Mesendoderm (in vitro differentiated cells): Measurements from ENCODE around the gene SLC16A2. TPM values are rescaled to one million over a fixed set of nuclear protein-coding genes. Genes with fewer than 3 reads are reported as not detected.

ENCODE experiments used
- DNase-seq: peaks from one replicate; pipeline ENCODE4 v3.0.0; 2013
- H2AK5ac ChIP-seq: 2 replicates; pipeline ENCODE4 v1.6.1; 2013; ENCODE audit warnings: low read length, inconsistent platforms
- H2BK120ac ChIP-seq: 2 replicates; pipeline ENCODE4 v1.6.1; 2013; ENCODE audit warnings: low read depth, mild to moderate bottlenecking, low read length, moderate library complexity, mixed read lengths
- H2BK15ac ChIP-seq: replicated peaks from 2 replicates; pipeline ENCODE4 v1.6.1; 2013; ENCODE audit warnings: low read depth, mild to moderate bottlenecking, moderate library complexity
- H2BK5ac ChIP-seq: 2 replicates; pipeline ENCODE4 v1.6.1; 2013; ENCODE audit warnings: low read length, inconsistent platforms
- H3K18ac ChIP-seq: 2 replicates; pipeline ENCODE4 v1.6.1; 2013; ENCODE audit warnings: mild to moderate bottlenecking, low read length, mixed read lengths
- H3K23ac ChIP-seq: one replicate; pipeline ENCODE4 v1.6.1; 2013; ENCODE audit warnings: low read length
- H3K27ac ChIP-seq: 2 replicates; pipeline ENCODE4 v1.5.1; 2013; ENCODE audit warnings: low read depth, mild to moderate bottlenecking, inconsistent platforms, low read length, moderate library complexity
- H3K27me3 ChIP-seq: 2 replicates; pipeline ENCODE4 v1.6.1; 2013; ENCODE audit warnings: low read length, control low read depth, mild to moderate bottlenecking, inconsistent platforms; ENCODE audit not compliant: insufficient read depth, poor library complexity
- H3K36me3 ChIP-seq: 2 replicates; pipeline ENCODE4 v1.6.1; 2013; ENCODE audit warnings: low read length, inconsistent platforms; ENCODE audit not compliant: control insufficient read depth, insufficient read depth
- H3K4ac ChIP-seq: one replicate; pipeline ENCODE4 v1.6.1; 2013; ENCODE audit warnings: low read depth, mild to moderate bottlenecking, low read length, moderate library complexity
- H3K4me1 ChIP-seq: 2 replicates; pipeline ENCODE4 v1.6.1; 2013; ENCODE audit warnings: low read depth, low read length, inconsistent platforms; ENCODE audit not compliant: control insufficient read depth
- H3K4me2 ChIP-seq: 2 replicates; pipeline ENCODE4 v1.6.1; 2013; ENCODE audit warnings: low read length
- H3K4me3 ChIP-seq: 2 replicates; pipeline ENCODE4 v1.5.1; 2013; ENCODE audit warnings: mild to moderate bottlenecking, low read length
- H3K56ac ChIP-seq: one replicate; pipeline ENCODE4 v1.6.1; 2013; ENCODE audit warnings: low read length
- H3K79me1 ChIP-seq: 2 replicates; pipeline ENCODE4 v1.6.1; 2013; ENCODE audit warnings: low read length, inconsistent platforms
- H3K79me2 ChIP-seq: 2 replicates; pipeline ENCODE4 v1.6.1; 2013; ENCODE audit warnings: mild to moderate bottlenecking, low read length; ENCODE audit not compliant: control insufficient read depth, insufficient read depth
- H3K9ac ChIP-seq: 2 replicates; pipeline ENCODE4 v1.6.1; 2013; ENCODE audit warnings: low read length, inconsistent platforms
- H4K5ac ChIP-seq: one replicate; pipeline ENCODE4 v1.6.1; 2013; ENCODE audit warnings: low read length
- H4K8ac ChIP-seq: one replicate; pipeline ENCODE4 v1.6.1; 2013; ENCODE audit warnings: low read depth, mild to moderate bottlenecking, control low read depth, low read length, moderate library complexity
- WGBS: extraction: QIAGEN DNeasy Blood & Tissue Kit; methylation state at CpG from one replicate; pipeline ENCODE4 v1.1.7; 2013; ENCODE audit warnings: low lambda C conversion rate, missing lambda C conversion rate; ENCODE audit not compliant: insufficient coverage; ENCODE audit errors: extremely low coverage; 5-methylcytosine and 5-hydroxymethylcytosine counted together
- small RNA-seq: library from polyadenylated mRNA; stranded (forward); fragments of <200 nt; extraction: miRNeasy Mini kit (QIAGEN cat#:217004); gene quantifications from one replicate; pipeline ENCODE3, GENCODE V24; 2013; ENCODE audit not compliant: insufficient read depth

Gene SLC16A2

GRCh38 chrX:74557378-74557777, 136.1 kb downstream of the SLC16A2 start:
- Histone ChIP-seq H2BK15ac (no peak overlapping the region), H3K23ac (no peak overlapping the region), H4K5ac (no peak overlapping the region), H4K8ac (no peak overlapping the region), H3K56ac (no peak overlapping the region), H3K79me2 (no peaks in the 10 kb centered on the region), H3K27ac (no peak overlapping the region), H2AK5ac (no peak overlapping the region), H3K4me3 (no peak overlapping the region), H2BK5ac (no peak overlapping the region), H3K4me1 (no peaks in the 10 kb centered on the region), H3K9ac (no peak overlapping the region), H3K36me3 (no peaks in the 10 kb centered on the region), H2BK120ac (no peak overlapping the region), H3K79me1 (no peaks in the 10 kb centered on the region), H3K27me3 (no peaks in the 10 kb centered on the region), H3K4ac (no peak overlapping the region), H3K4me2 (no peak overlapping the region), H3K18ac (no peak overlapping the region)
- WGBS: no CpG with 5 or more reads among the region's 2 CpGs
- no peak for DNase-seq

- DNase-seq: no peak
- Histone ChIP-seq H3K4me2 (no peak overlapping the region), H4K5ac (no peak overlapping the region), H2AK5ac (no peak overlapping the region), H3K18ac (no peak overlapping the region), H2BK5ac (no peak overlapping the region), H3K27me3 (no peaks in the 10 kb centered on the region), H3K4me1 (no peaks in the 10 kb centered on the region), H3K79me2 (no peaks in the 10 kb centered on the region), H3K9ac (no peak overlapping the region), H3K36me3 (no peaks in the 10 kb centered on the region), H4K8ac (no peak overlapping the region), H3K27ac (no peak overlapping the region), H2BK120ac (no peak overlapping the region), H3K4me3 (no peak overlapping the region), H3K23ac (no peak overlapping the region), H3K4ac (no peak overlapping the region), H3K79me1 (no peaks in the 10 kb centered on the region), H3K56ac (no peak overlapping the region), H2BK15ac (no peak overlapping the region)
- WGBS: no CpG with 5 or more reads among the region's 3 CpGs
These were observed 156.8 kb downstream of the SLC16A2 start for GRCh38 chrX:74578137-74578536.

GRCh38 chrX:74579597-74580198, 158.4 kb downstream of the SLC16A2 start:
- H3K18ac ChIP-seq: no peak overlapping the region
- no CpG with 5 or more reads among the region's 3 CpGs for WGBS
- no peak for DNase-seq
- H3K4ac ChIP-seq: no peak overlapping the region
- no peak overlapping the region for H2BK5ac ChIP-seq
- H4K5ac ChIP-seq: no peak overlapping the region
- H3K79me2 ChIP-seq: no peaks in the 10 kb centered on the region
- no peak overlapping the region for H3K27ac ChIP-seq
- no peak overlapping the region for H3K9ac ChIP-seq
- no peak overlapping the region for H2AK5ac ChIP-seq
- no peak overlapping the region for H3K4me2 ChIP-seq
- H3K79me1 ChIP-seq: no peaks in the 10 kb centered on the region
- H3K4me3 ChIP-seq: no peak overlapping the region
- no peaks in the 10 kb centered on the region for H3K4me1 ChIP-seq
- H3K27me3 ChIP-seq: no peaks in the 10 kb centered on the region
- H2BK120ac ChIP-seq: no peak overlapping the region
- no peak overlapping the region for H3K23ac ChIP-seq
- H2BK15ac ChIP-seq: no peak overlapping the region
- H3K36me3 ChIP-seq: no peaks in the 10 kb centered on the region
- H4K8ac ChIP-seq: no peak overlapping the region
- no peak overlapping the region for H3K56ac ChIP-seq

Small RNAs within 50 kb of the gene (small RNA-seq; reads per million reads assigned to genes)
- not detected for gene RN7SL790P
